KOPT-K1 (cell line): ENCODE results near the gene TMC6.

Experiments
- H3K27ac ChIP-seq: fragments of 200-600 bp; sonication (generic); 2 replicates; pipeline ENCODE4 v1.5.1; 2016; ENCODE audit warnings: antibody characterized with exemption, mild to moderate bottlenecking, low read depth, low read length; ENCODE audit not compliant: poor library complexity, severe bottlenecking
- H3K36me3 ChIP-seq: fragments of 200-600 bp; sonication (generic); 2 replicates; pipeline ENCODE4 v1.5.1; 2017; ENCODE audit warnings: antibody characterized with exemption, mild to moderate bottlenecking, low read length, moderate library complexity; ENCODE audit not compliant: insufficient read depth
- H3K9me3 ChIP-seq: fragments of 200-600 bp; sonication (generic); 2 replicates; pipeline ENCODE4 v1.5.1; 2017; ENCODE audit warnings: antibody characterized with exemption, low read length, mild to moderate bottlenecking; ENCODE audit not compliant: insufficient read depth, poor library complexity, severe bottlenecking

TMC6 gene

DNA sequence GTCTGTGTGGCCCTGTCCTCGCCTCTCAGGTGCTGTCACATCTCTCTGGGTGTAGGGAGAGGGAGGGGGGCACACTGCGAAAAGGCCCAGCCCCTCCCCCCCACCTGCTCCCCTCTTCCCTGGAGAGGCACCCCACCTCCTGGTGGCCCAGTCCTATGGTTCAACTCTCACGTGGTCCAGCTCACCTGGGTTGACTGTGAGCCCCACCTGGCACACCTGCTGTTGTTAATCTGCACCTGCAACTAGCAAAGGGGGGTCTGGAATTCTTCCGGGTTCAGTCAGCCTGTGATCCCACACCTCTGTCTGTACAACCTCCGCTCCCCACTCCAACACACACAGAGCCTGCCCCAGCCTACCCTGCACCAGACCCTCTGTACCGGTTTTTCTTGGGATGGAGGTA is 37.9 kb upstream of the TMC6 start:
- Histone ChIP-seq H3K36me3 (no peaks in the 10 kb centered on the region), H3K9me3 (no peaks in the 10 kb centered on the region), H3K27ac (no peak overlapping the region)

DNA sequence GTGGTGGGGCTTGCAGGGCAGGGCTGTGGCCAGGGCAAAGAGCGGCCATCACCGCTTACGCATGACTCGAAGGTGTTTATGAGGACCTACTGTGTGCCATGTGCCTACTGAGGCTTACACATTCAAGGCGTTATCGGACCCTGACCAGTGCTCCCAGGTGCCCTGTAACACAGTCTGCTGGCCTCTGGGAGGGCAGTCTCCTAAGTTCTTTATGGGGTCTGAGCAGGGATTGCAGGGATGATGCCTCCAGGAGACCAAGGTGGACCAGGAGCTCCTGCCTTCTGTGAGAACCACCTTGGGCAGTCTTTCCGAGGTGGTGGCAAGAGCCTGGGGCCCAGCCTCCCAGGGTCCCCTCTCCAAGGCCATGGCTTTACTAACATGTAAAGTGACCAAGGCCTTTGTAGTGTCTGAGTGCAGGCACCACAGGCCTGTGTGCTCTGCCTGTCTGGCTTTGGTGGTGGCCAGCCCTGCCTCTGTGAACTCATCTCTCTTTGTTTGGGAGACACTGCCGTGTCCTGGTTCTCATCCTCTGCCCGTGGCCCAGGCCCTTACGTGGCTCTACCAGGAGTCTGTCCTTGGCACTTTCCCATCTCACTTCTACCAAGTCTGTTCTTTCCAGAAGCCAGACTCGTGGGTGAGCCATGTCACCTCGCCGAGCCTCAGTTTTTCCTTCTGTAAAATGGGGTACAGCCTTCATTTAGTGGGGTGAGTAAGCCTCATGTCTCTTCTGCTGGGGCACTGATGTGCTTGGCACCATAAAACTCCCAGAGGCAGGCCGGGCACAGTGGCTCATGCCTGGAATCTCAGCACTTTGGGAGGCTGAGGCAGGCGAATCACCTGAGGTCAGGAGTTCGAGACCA is 36.4 kb upstream of the TMC6 start:
- Histone ChIP-seq H3K9me3 (no peaks in the 10 kb centered on the region), H3K36me3 (no peaks in the 10 kb centered on the region), H3K27ac (no peak overlapping the region)

DNA sequence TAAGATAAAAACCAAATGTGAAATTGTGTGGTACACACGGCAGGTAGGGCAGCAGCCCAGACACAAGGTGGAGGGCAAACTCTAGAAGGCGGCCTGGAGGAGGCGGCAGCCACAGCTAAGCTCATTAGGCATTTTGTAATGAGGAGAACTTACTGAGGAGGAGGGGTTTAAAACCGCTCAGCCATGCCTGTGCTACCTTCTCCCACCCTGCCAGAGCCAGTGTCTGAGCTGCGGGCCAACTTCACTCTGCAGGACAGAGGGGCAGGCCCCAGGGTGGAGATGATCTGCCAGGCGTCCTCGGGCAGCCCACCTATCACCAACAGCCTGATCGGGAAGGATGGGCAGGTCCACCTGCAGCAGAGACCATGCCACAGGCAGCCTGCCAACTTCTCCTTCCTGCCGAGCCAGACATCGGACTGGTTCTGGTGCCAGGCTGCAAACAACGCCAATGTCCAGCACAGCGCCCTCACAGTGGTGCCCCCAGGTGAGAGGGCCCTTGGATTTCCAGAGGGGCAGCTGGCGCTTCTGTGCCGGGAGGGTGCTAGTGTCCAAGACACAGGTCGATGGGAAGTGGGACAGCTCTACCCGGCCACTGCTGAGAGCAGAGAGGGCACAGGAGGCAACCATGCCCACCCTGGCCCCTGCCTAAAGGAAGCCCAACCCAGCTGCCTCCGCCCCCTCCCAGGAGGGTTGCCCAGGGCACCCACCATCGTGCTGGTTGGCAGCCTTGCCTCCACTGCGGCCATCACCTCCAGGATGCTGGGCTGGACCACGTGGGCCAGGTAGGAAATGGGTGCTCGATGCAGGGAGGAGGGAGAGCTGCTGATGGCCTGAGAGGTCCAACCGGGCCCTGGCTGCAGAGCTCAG is 35.6 kb upstream of the TMC6 start:
- no peaks in the 10 kb centered on the region for H3K36me3 ChIP-seq
- no peaks in the 10 kb centered on the region for H3K9me3 ChIP-seq
- H3K27ac ChIP-seq, result no peak overlapping the region

GRCh38 chr17:78159575-78160158 is 31.1 kb upstream of the TMC6 start:
- H3K9me3 ChIP-seq, result no peaks in the 10 kb centered on the region
- H3K27ac ChIP-seq, result no peak overlapping the region
- H3K36me3 ChIP-seq, result no peaks in the 10 kb centered on the region

DNA sequence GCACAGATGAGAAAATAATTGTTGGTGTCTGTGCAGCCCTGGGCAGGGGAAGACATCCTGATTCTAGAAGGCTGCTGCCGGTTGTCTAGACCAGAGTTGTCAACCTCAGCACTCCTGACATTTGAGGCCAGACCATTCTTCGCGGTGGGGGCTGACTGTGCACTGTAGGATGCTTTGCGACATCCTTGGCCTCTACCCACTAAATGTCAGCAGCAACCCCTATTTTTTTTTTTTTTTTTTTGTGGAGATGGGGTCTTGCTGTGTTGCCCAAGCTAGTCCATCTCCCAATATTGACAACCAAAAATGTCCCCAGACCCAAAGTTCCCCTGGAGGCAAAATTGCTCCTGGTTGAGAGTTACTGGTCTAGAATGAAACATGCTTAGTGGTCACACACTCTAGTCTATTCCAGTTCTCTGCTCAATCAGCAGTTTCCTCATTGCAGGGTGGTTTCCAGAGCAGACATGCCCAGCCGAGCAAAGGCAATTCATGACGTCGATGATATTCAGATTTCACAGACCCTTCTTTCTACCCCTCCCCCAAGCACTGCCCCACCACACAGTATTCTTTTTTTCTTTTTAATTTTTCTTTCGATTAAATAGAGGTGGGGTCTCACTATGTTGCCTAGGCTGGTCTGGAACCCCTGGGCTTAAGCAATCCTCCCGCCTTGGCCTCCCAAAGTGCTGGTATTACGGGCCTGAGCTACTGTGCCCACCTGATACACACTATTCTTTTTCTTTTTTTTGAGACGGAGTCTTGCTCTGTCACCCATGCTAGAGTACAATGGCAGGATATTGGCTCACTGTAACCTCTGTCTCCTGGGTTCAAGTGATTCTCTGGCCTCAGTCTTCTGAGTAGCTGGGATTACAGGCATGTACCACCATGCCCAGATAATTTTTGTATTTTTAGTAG is 26.6 kb upstream of the TMC6 start:
- no peak overlapping the region for H3K27ac ChIP-seq
- no peaks in the 10 kb centered on the region for H3K9me3 ChIP-seq
- no peaks in the 10 kb centered on the region for H3K36me3 ChIP-seq

DNA sequence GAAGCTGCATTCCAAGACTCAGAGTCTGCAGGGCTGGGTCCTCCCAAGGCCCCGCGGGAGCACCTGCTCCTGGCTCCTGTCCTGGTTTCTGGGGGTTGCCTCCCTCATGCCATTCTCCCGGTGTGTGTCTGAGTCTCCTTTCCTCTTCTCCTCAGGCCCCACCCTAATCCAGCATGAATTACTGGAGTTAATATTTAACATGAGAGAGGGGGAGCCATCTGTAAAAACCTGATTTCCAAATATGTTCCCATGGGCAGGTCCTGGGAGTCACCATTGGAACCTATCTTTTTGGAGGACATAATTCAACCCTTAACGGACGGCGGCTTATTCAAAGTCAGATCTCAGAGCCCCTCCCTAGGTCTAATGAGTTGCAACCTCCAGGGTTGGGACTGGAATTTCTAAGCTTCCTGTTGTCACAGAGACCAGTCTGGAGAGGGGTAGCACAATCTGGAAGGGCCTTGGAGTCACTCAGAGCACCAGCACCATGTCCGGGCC is 23.0 kb upstream of the TMC6 start:
- no peaks in the 10 kb centered on the region for H3K9me3 ChIP-seq
- H3K36me3 ChIP-seq, result no peaks in the 10 kb centered on the region
- no peak overlapping the region for H3K27ac ChIP-seq

- Histone ChIP-seq H3K9me3 (no peaks in the 10 kb centered on the region), H3K27ac (no peak overlapping the region), H3K36me3 (no peaks in the 10 kb centered on the region)
Observed at GRCh38 chr17:78148286-78149016, 19.9 kb upstream of the TMC6 start.

DNA sequence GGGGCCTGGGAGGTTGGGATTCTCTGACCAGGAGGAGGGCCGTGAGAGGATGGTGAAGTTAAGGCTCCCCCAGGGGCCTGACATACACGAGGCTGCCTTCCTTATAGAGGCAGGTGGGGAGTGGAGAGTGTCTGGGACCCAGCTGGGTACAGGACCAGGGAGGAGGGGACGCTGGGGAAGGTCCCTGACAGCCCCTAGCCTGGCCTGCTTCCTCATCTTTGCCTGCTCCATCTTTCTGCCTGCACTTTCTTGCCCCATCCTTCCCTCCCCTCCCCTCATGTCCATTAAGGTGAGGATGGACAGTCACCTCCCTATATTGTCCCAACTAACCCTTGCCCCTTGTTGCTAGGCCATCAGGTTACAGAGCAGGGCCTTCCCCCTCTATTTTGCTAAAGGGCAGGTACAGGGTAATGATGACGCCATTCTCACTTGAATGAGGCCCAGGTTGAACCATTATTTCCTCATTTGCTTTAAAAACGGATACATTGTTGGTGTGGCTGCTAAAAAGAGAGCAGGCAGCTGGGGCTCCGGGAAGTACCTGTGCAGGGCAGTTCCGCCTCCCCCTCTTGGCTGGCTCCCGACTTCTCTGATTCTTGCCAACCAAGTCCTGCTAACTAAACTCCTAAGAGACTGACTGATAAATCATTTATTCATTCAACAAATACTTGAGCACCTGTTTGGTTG is 18.9 kb upstream of the TMC6 start:
- H3K9me3 ChIP-seq, result no peaks in the 10 kb centered on the region
- H3K36me3 ChIP-seq, result peaks cover 6% of the 10 kb centered on the region
- H3K27ac ChIP-seq, result no peak overlapping the region

- no peaks in the 10 kb centered on the region for H3K9me3 ChIP-seq
- H3K36me3 ChIP-seq, result peaks cover 12% of the 10 kb centered on the region
- no peak overlapping the region for H3K27ac ChIP-seq
Observed at GRCh38 chr17:78146881-78147280, 18.3 kb upstream of the TMC6 start.

DNA sequence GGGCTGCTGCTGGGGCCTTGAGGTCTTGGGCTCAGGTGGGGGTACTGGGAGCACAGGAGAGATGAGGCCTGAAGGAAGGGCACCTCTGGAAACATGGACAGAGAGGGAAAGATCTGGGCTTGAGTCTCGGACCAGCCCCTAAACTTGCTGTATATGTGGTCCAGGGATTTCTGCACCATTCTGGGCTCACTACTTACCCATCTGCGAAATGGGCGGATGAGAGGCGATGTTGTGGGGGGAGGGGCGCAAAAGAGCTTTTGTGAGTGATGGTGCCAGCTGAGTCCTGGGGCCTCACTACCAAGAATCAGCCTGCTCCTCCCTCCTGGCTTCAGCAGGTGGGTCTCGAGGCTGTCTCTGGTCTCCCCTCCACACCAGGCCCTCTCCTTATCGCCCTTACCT is 17.9 kb upstream of the TMC6 start:
- no peaks in the 10 kb centered on the region for H3K9me3 ChIP-seq
- H3K27ac ChIP-seq, result no peak overlapping the region
- H3K36me3 ChIP-seq, result peaks cover 16% of the 10 kb centered on the region

DNA sequence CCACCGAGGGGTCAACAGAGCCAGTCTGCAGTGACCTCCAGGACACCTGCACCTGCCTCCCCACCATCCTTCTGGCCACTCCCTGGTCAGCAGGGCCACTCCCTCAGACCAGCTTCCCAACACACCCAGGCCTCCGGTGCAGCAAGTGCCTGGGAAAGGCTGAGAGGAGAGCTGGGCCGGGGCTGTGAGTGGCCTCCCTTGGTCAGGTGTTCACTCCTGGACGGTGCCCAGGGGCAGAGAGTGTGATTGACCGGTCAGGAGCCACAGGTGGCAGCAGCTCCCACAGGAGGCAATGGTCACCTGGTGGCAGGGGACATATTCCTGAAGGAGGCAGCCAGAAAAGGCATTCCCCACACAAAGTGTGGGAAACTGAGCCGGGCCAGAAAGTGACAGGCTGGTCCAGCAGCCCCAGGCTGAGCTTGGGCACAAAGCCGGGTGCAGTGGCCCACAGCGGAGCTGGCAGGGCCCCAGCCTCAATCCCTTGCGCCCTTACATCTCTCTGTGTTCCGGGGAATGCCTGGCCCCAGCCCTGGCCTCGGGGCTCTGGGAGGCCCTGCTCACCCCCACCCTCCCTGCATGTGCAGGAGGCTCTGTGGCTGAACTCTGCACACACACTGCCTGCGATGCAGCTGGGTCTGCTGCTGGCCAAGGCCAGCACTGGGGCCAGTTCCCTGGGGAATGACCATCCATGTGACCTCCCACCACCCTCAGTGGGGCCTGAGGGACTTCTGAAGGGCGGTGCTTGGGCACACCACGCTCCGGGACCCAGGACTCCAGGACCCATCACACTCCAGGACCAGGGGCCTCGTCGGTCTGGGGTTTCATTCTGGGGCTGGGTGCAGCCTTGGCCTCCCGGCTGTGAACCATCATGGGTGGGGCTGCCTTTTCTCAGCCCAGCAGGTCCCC is 16.4 kb upstream of the TMC6 start:
- no peak overlapping the region for H3K27ac ChIP-seq
- H3K9me3 ChIP-seq, result no peaks in the 10 kb centered on the region

DNA sequence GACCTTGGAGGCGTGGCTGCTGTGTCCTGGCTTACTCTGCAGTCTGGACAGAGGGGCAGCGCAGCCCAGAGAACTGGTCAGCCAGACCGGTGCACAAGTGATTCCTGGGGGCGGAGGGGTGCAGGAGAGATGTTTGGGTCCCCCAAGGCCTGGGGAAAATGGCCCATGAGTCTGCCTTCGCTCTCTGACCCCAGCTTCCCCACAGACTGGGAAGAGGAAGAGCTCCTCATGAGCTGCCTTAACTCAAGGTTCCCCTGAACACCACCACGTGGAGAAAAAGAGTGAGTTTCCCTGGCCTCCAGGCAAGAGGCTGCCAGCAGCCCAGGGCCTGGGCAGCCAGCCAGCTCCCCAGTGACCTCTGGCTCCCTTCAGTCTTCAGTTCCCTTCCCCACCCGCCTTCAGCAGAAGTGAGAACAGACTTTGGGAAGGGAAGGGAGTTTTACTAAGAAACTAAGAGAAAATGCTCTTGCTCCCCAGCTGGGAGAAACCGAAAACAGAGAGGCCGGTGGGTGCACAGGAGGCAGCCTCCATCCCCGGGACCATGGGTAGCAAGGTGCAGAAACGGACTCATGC is 15.7 kb upstream of the TMC6 start:
- peaks cover 22% of the 10 kb centered on the region for H3K36me3 ChIP-seq
- H3K27ac ChIP-seq, result no peak overlapping the region
- no peaks in the 10 kb centered on the region for H3K9me3 ChIP-seq

More for the DNA sequence above, 16.4 kb upstream of the TMC6 start:
- peaks cover 22% of the 10 kb centered on the region for H3K36me3 ChIP-seq
